OCI-LY3 (cell line): ENCODE results near the gene MAMDC2.

Experiments used
- EZH2phosphoT487 ChIP-seq: fragments of 200-600 bp; shearing (Covaris generic); IDR thresholded peaks from 2 replicates; pipeline ENCODE4 v1.6.1; 2018; ENCODE audit warnings: antibody characterized with exemption, mixed run types, low read depth
- TF ChIP-seq, protein P1 (sequence below): fragments of 200-600, 300-600 bp; sonication (generic); IDR thresholded peaks from 2 replicates; pipeline ENCODE4 v1.5.1; 2014; ENCODE audit warnings: antibody characterized with exemption, low read length, low read depth

DNA sequence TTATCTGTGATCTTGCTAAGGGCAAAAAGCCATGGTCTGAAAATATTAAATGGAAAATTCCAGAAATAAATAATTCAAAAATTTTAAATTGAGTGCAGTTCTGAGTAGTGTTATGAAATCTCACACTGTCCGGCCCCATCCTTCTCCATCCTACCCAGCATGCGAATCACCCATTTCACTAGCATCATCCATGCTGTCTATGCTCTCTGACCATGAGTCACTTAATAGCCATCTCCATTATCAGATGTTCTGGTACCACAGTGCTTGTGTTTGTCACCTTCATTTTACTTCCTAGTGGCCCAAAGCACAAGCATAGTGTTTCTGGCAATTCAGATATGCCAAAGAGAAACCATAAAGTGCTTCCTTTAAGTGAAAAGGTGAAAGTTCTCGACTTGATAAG is 151.8 kb downstream of the MAMDC2 start:
- TF ChIP-seq, protein P1, sequence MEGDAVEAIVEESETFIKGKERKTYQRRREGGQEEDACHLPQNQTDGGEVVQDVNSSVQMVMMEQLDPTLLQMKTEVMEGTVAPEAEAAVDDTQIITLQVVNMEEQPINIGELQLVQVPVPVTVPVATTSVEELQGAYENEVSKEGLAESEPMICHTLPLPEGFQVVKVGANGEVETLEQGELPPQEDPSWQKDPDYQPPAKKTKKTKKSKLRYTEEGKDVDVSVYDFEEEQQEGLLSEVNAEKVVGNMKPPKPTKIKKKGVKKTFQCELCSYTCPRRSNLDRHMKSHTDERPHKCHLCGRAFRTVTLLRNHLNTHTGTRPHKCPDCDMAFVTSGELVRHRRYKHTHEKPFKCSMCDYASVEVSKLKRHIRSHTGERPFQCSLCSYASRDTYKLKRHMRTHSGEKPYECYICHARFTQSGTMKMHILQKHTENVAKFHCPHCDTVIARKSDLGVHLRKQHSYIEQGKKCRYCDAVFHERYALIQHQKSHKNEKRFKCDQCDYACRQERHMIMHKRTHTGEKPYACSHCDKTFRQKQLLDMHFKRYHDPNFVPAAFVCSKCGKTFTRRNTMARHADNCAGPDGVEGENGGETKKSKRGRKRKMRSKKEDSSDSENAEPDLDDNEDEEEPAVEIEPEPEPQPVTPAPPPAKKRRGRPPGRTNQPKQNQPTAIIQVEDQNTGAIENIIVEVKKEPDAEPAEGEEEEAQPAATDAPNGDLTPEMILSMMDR, result no peak
- no peak for TF ChIP-seq EZH2phosphoT487
